NT2/D1 (cell line): ENCODE results near the gene PATJ.

Experiments
- DNase-seq: peaks from one replicate; pipeline ENCODE4 v3.0.0-alpha.2; 2011; ENCODE audit warnings: low read depth, low spot score
- H3K27me3 ChIP-seq: 2 replicates; pipeline ENCODE4 v1.6.0; 2011; ENCODE audit warnings: mild to moderate bottlenecking; ENCODE audit not compliant: insufficient read length, insufficient read depth
- H3K36me3 ChIP-seq: 2 replicates; pipeline ENCODE4 v1.6.1; 2011; ENCODE audit warnings: mild to moderate bottlenecking, low read length, mixed read lengths; ENCODE audit not compliant: insufficient read depth, insufficient read length
- H3K4me1 ChIP-seq: 2 replicates; pipeline ENCODE4 v1.5.1; 2011; ENCODE audit not compliant: insufficient read depth, insufficient read length
- H3K4me3 ChIP-seq: 2 replicates; pipeline ENCODE4 v1.5.1; 2011; ENCODE audit warnings: low read depth; ENCODE audit not compliant: insufficient read length
- H3K9ac ChIP-seq: 2 replicates; pipeline ENCODE4 v1.6.0; 2011; ENCODE audit warnings: low read depth; ENCODE audit not compliant: insufficient read length
- H3K9me3 ChIP-seq: 2 replicates; pipeline ENCODE4 v1.5.1; 2011; ENCODE audit warnings: mild to moderate bottlenecking, low read length; ENCODE audit not compliant: insufficient read depth
- SUZ12 ChIP-seq: IDR thresholded peaks from 2 replicates; pipeline ENCODE4 v1.6.1; 2011; ENCODE audit not compliant: insufficient read length, insufficient read depth; ENCODE audit errors: extremely low read depth
- YY1 ChIP-seq: IDR thresholded peaks from 2 replicates; pipeline ENCODE4 v1.6.1; 2011; ENCODE audit not compliant: insufficient read length, insufficient read depth
- ZNF274 ChIP-seq: IDR thresholded peaks from 2 replicates; pipeline ENCODE4 v1.6.1; 2011; ENCODE audit warnings: mild to moderate bottlenecking, low read depth, low read length

PATJ gene

GRCh38 chr1:62011006-62011405 is 268.7 kb downstream of the PATJ start:
- no peaks in the 10 kb centered on the region for H3K4me1 ChIP-seq
- H3K4me3 ChIP-seq = no peak overlapping the region
- no peak overlapping the region for H3K9ac ChIP-seq
- no peak for DNase-seq
- TF ChIP-seq YY1 (no peak), SUZ12 (no peak), ZNF274 (no peak)
- no peaks in the 10 kb centered on the region for H3K9me3 ChIP-seq
- no peaks in the 10 kb centered on the region for H3K27me3 ChIP-seq
- no peaks in the 10 kb centered on the region for H3K36me3 ChIP-seq

- Histone ChIP-seq H3K9me3 (no peaks in the 10 kb centered on the region), H3K27me3 (no peaks in the 10 kb centered on the region), H3K9ac (no peak overlapping the region), H3K4me3 (no peak overlapping the region), H3K36me3 (no peaks in the 10 kb centered on the region), H3K4me1 (no peaks in the 10 kb centered on the region)
- TF ChIP-seq ZNF274 (no peak), SUZ12 (no peak), YY1 (no peak)
- DNase-seq = no peak
These were observed 269.8 kb downstream of the PATJ start for GRCh38 chr1:62012095-62012494.

GRCh38 chr1:62012836-62013235 is 270.6 kb downstream of the PATJ start:
- TF ChIP-seq SUZ12 (no peak), ZNF274 (no peak), YY1 (no peak)
- H3K4me3 ChIP-seq = no peak overlapping the region
- no peak for DNase-seq
- H3K36me3 ChIP-seq = no peaks in the 10 kb centered on the region
- no peaks in the 10 kb centered on the region for H3K4me1 ChIP-seq
- H3K9ac ChIP-seq = no peak overlapping the region
- H3K27me3 ChIP-seq = no peaks in the 10 kb centered on the region
- H3K9me3 ChIP-seq = no peaks in the 10 kb centered on the region

GRCh38 chr1:62013264-62013663 is 271.0 kb downstream of the PATJ start:
- Histone ChIP-seq H3K36me3 (no peaks in the 10 kb centered on the region), H3K27me3 (no peaks in the 10 kb centered on the region), H3K4me1 (no peaks in the 10 kb centered on the region), H3K4me3 (no peak overlapping the region), H3K9ac (no peak overlapping the region), H3K9me3 (no peaks in the 10 kb centered on the region)
- TF ChIP-seq SUZ12 (no peak), ZNF274 (no peak), YY1 (no peak)
- DNase-seq = no peak

- H3K27me3 ChIP-seq = no peaks in the 10 kb centered on the region
- TF ChIP-seq YY1 (no peak), ZNF274 (no peak), SUZ12 (no peak)
- no peak for DNase-seq
These were observed 280.2 kb downstream of the PATJ start for GRCh38 chr1:62022382-62022983.

GRCh38 chr1:62024690-62025089 is 282.4 kb downstream of the PATJ start:
- no peak overlapping the region for H3K4me3 ChIP-seq
- no peaks in the 10 kb centered on the region; the same call in 1 of the 2 replicates for H3K9me3 ChIP-seq
- no peak for TF ChIP-seq ZNF274
- no peak for TF ChIP-seq SUZ12
- no peak for TF ChIP-seq YY1
- H3K27me3 ChIP-seq = no peaks in the 10 kb centered on the region
- DNase-seq = no peak
- H3K4me1 ChIP-seq = no peaks in the 10 kb centered on the region
- H3K9ac ChIP-seq = no peak overlapping the region
- no peaks in the 10 kb centered on the region for H3K36me3 ChIP-seq

More at GRCh38 chr1:62022382-62022983, 280.2 kb downstream of the PATJ start:
- Histone ChIP-seq H3K9me3 (no peaks in the 10 kb centered on the region), H3K4me3 (no peak overlapping the region), H3K4me1 (no peaks in the 10 kb centered on the region), H3K9ac (no peak overlapping the region), H3K36me3 (no peaks in the 10 kb centered on the region)

- Histone ChIP-seq H3K9ac (no peak overlapping the region), H3K36me3 (no peaks in the 10 kb centered on the region), H3K9me3 (no peaks in the 10 kb centered on the region; the same call in none of the 2 replicates), H3K27me3 (no peaks in the 10 kb centered on the region), H3K4me3 (no peak overlapping the region), H3K4me1 (no peaks in the 10 kb centered on the region)
- DNase-seq = no peak
- TF ChIP-seq SUZ12 = no peak
- no peak for TF ChIP-seq YY1
- no peak for TF ChIP-seq ZNF274
These were observed 282.9 kb downstream of the PATJ start for GRCh38 chr1:62025154-62025553.

- Histone ChIP-seq H3K4me1 (no peaks in the 10 kb centered on the region), H3K9ac (no peak overlapping the region), H3K27me3 (no peaks in the 10 kb centered on the region), H3K4me3 (no peak overlapping the region), H3K9me3 (no peaks in the 10 kb centered on the region; the same call in none of the 2 replicates), H3K36me3 (no peaks in the 10 kb centered on the region)
- DNase-seq = no peak
- TF ChIP-seq YY1 (no peak), ZNF274 (no peak), SUZ12 (no peak)
These were observed 283.6 kb downstream of the PATJ start for GRCh38 chr1:62025892-62026291.
